ENCODE results near the gene PHACTR1. TPM values are rescaled to one million over a fixed set of nuclear protein-coding genes. Genes with fewer than 3 reads are reported as not detected.
A peak's percentile ranks its signal among the peaks of the same experiment; 100 is the strongest.

Gene PHACTR1
- total RNA-seq, 6 experiments from 2014 or later, result 0.20 to 3.5 (median 0.93) TPM

DNA sequence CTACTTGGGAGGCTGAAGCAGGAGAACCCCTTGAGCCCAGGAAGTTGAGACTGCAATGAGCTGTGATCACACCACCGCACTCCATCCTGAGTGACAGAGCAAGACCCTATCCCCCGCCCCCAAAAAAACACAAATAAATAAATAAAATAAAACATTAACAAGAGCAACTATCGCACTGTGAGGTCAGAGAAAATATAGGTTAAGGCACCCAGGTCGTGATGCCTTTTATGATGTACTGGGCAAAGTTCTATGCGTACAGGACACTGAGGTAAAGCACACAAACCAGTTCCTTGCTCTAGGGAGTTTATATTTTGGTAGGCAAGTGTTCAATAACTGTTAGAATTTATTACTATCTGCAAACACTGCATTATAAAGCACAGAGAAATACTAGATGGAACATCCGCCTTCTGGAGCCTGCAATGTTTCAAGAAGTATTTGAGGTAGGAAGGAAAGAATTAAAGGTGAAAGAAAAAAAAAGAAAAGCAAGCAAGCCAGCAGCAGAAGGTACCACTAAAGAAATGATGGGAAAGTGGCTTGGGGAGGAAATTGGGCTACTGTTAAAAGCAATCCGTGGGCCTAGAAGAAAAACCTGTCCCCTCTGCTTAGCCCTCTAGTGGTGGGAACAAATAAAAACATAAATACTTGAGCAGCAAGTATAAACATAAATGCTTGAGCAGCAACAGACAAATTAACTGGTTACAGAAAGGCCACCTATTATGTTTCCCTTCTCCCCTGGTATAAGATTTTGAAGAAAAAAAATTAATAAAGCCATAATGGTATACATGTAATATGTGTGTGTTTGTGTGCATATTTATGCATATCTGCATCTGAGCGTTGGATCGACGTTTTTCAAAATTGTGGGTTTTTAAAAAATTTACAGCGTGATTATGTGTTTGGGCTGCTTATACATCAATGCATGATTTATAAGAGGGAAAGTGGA, 128.0 kb downstream of the PHACTR1 start:
- intact Hi-C loops (cut with DNase I), result no loop called here
- no peaks in the 10 kb centered on the region for H3K36me3 ChIP-seq
- ATAC-seq (peak in 1 of 4 donors; percentile 48), DNase-seq (no peak)
- H3K9me3 ChIP-seq, result no peaks in the 10 kb centered on the region
- no peak overlapping the region for H3K27ac ChIP-seq
- no peak overlapping the region for H3K4me3 ChIP-seq
- TF ChIP-seq, protein P1, sequence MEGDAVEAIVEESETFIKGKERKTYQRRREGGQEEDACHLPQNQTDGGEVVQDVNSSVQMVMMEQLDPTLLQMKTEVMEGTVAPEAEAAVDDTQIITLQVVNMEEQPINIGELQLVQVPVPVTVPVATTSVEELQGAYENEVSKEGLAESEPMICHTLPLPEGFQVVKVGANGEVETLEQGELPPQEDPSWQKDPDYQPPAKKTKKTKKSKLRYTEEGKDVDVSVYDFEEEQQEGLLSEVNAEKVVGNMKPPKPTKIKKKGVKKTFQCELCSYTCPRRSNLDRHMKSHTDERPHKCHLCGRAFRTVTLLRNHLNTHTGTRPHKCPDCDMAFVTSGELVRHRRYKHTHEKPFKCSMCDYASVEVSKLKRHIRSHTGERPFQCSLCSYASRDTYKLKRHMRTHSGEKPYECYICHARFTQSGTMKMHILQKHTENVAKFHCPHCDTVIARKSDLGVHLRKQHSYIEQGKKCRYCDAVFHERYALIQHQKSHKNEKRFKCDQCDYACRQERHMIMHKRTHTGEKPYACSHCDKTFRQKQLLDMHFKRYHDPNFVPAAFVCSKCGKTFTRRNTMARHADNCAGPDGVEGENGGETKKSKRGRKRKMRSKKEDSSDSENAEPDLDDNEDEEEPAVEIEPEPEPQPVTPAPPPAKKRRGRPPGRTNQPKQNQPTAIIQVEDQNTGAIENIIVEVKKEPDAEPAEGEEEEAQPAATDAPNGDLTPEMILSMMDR (IDR thresholded peaks at IDR 0.05), result peak; percentile 35 to 59 (median 57)
- TF ChIP-seq POLR2A (IDR thresholded peaks at IDR 0.05), result no peak
- WGBS (ENCODE audit: insufficient coverage, low coverage, low lambda C conversion rate, missing lambda C conversion rate), result 65% methylated on average over 11 of the region's 11 CpGs
- H3K27me3 ChIP-seq, result peaks cover 0 to 6% of the 10 kb centered on the region in 2 donors
- H3K4me1 ChIP-seq, result no peaks in the 10 kb centered on the region

DNA sequence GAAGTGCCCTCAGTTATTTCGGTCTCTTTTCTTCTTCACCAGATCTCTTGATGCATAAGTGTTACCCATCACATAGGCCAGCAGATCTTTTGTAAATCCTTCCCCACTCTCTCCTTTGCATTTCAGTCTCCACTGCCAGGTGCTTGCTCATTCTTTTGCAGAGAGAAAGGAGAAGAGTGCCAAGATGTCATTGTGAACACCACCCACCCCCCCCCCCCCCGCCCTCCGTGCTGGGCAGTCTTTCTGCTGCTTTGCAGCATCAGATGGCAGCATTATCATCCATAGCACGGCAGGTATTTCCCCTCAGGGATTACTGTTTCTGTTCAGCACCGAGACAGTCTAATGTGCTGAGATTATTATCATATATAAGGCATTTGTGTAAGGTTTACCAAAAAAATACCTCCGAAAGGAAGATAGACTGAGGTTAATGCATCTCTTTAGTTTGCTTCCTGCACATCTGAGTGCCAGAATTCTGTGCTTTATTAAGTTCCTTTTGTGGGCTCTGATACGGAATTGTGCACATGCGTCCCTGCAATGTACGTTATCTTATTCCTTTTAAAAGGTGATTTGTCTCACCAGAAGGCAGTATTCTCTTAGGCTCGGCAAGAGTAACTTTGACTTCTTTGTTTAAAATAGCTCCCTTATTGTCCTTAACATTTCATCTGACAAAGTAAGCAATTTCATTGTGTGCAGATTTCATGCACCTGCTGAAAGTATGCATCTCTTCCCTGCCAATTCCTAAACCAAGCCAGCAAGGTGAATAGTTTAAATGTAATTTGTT, 128.8 kb downstream of the PHACTR1 start:
- no peak overlapping the region for H3K4me3 ChIP-seq
- no peak for ATAC-seq
- no peaks in the 10 kb centered on the region for H3K9me3 ChIP-seq
- DNase-seq, result no peak
- no peaks in the 10 kb centered on the region for H3K4me1 ChIP-seq
- H3K36me3 ChIP-seq, result no peaks in the 10 kb centered on the region
- H3K27me3 ChIP-seq, result peaks cover 0 to 9% of the 10 kb centered on the region in 2 donors
- WGBS (ENCODE audit: insufficient coverage, low coverage, low lambda C conversion rate, missing lambda C conversion rate), result 41% methylated on average over 8 of the region's 10 CpGs
- intact Hi-C loops (cut with DNase I), result no loop called here
- no peak for TF ChIP-seq POLR2A (IDR thresholded peaks at IDR 0.05)
- TF ChIP-seq, protein P1 (IDR thresholded peaks at IDR 0.05), result no peak
- H3K27ac ChIP-seq, result no peak overlapping the region

DNA sequence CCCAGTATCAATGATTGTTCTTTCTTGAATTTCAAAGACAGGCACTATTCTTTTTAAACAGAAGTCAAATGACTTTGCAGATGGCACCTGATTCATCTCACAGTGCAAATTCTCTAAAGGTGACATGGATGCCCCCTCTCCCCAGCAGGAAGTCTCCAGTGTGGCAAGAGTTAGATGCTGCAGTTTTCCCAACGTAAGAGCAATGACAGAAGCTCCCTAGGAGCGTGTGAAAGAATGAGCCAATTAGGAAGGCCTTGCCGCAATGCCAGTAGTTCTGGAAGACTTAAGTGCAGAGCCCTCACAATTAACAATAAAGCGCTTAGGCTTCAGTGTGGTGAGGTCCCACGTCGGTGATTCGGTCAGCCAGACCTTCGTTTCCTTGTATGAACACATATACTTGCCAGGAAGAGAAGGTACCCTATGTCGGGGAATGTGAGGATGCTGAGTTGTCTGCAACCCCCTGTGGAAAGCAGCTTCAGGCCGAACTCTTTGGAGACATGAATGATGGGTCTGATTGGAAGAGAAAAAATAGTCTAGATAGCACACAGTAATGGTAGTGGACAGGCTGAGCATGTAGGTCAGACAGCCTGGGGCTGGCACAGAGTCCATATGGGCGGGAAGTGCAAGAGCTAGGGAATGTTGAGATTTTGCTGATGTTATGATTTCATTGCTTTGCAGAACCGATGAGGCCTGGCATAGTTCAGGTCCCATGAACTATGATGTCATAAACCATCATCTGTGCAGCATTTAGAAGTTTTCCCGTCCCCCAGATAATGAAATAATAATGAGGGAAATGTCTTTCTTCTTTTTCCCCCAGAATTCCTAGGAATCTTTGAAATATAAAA, 132.6 kb downstream of the PHACTR1 start:
- H3K4me1 ChIP-seq, result no peaks in the 10 kb centered on the region
- 39% methylated on average over 11 of the region's 13 CpGs for WGBS (ENCODE audit: insufficient coverage, low coverage, low lambda C conversion rate, missing lambda C conversion rate)
- intact Hi-C loops (cut with DNase I), result no loop called here

More for the DNA sequence above, 132.6 kb downstream of the PHACTR1 start:
- H3K4me3 ChIP-seq, result no peak overlapping the region
- no peak for TF ChIP-seq POLR2A (IDR thresholded peaks at IDR 0.05)
- TF ChIP-seq, protein P1 (IDR thresholded peaks at IDR 0.05), result no peak
- H3K9me3 ChIP-seq, result no peaks in the 10 kb centered on the region
- H3K27ac ChIP-seq, result no peak overlapping the region
- H3K36me3 ChIP-seq, result no peaks in the 10 kb centered on the region
- DNase-seq (no peak), ATAC-seq (no peak)
- H3K27me3 ChIP-seq, result peaks cover 0 to 9% of the 10 kb centered on the region in 2 donors
